ENCODE measurements around the gene NKX6-1.

NKX6-1 gene

GRCh38 chr4:84504821-84505220 is 5.7 kb upstream of the NKX6-1 start:
- H4K20me1 ChIP-seq (ENCODE audit: insufficient read depth, low read length), result no peaks in the 10 kb centered on the region
- no peaks in the 10 kb centered on the region for H3K9me3 ChIP-seq (replicated peaks; ENCODE audit: insufficient read depth, low read length)
- H3K4me2 ChIP-seq (ENCODE audit: low read depth, low read length), result no peak overlapping the region
- no peaks in the 10 kb centered on the region for H3K79me2 ChIP-seq (ENCODE audit: low read length)
- no peaks in the 10 kb centered on the region for H3K36me3 ChIP-seq (replicated peaks; ENCODE audit: insufficient read depth, low read length)
- no peaks in the 10 kb centered on the region for H3K9me2 ChIP-seq (replicated peaks; ENCODE audit: insufficient read depth, low read length)
- TF ChIP-seq, protein P1, sequence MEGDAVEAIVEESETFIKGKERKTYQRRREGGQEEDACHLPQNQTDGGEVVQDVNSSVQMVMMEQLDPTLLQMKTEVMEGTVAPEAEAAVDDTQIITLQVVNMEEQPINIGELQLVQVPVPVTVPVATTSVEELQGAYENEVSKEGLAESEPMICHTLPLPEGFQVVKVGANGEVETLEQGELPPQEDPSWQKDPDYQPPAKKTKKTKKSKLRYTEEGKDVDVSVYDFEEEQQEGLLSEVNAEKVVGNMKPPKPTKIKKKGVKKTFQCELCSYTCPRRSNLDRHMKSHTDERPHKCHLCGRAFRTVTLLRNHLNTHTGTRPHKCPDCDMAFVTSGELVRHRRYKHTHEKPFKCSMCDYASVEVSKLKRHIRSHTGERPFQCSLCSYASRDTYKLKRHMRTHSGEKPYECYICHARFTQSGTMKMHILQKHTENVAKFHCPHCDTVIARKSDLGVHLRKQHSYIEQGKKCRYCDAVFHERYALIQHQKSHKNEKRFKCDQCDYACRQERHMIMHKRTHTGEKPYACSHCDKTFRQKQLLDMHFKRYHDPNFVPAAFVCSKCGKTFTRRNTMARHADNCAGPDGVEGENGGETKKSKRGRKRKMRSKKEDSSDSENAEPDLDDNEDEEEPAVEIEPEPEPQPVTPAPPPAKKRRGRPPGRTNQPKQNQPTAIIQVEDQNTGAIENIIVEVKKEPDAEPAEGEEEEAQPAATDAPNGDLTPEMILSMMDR (IDR thresholded peaks at IDR 0.05; ENCODE audit: low read length), result no peak
- no peak overlapping the region for H3K4me3 ChIP-seq (ENCODE audit: low read length)
- H3K27me3 ChIP-seq (replicated peaks; ENCODE audit: insufficient read depth, low read length), result no peaks in the 10 kb centered on the region
- no peaks in the 10 kb centered on the region for H3K4me1 ChIP-seq (ENCODE audit: low read length)
- no peak overlapping the region for H3K9ac ChIP-seq (ENCODE audit: low read length)
- H2AFZ ChIP-seq (ENCODE audit: low read length), result no peak overlapping the region
- DNase-seq, result no peak
- H3K27ac ChIP-seq (ENCODE audit: low read length), result no peak overlapping the region
- no peaks in the 10 kb centered on the region for H3F3A ChIP-seq (ENCODE audit: insufficient read depth, low read length)

DNA sequence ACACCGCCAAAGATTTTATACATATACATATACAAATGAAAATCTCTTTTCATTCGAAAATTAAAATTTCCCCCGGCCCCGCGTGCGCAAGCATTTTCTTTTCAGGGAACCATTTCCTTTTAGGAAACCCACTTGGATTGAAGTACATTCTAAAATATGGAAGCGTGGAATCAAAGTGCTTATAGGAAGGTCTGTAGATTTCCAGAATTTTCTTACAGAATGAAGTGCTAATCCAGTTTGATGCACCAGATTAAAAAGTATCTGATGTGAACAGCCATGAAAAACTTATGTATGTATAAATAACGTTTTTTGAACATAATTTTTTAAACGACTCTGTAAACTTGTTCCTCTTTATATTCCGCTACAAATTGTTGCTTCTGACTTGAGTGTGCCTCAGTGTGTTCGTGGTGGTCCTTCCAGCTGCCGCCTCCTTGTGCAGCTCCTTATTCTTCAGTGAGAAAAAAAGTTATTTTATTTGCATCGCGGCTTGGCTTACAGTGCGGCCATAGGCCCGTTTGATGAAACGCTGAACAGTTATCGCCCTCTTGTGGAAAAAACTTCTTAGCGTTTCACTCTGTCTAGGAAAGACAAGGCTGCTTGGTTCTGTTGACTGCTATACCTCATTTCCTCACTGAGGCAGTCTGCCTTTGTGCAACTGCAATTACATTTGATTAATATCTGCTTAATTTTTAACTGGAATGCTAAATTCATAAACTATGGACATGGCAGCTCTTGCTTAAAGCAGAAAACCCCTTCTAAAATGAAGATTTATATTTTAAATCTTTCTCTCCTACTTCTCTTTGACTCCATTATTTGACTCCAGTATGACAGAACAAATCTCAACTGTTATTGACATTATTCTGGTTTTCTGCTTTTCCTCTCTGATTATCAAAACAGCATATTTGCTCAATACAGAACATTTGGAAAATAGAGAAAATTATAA is 4.7 kb upstream of the NKX6-1 start:
- Histone ChIP-seq H3K4me1 (ENCODE audit: low read length) (no peaks in the 10 kb centered on the region), H3K4me2 (ENCODE audit: low read depth, low read length) (no peak overlapping the region; the same call in 1 of the 2 replicates), H4K20me1 (ENCODE audit: insufficient read depth, low read length) (no peaks in the 10 kb centered on the region), H3K9me3 (replicated peaks; ENCODE audit: insufficient read depth, low read length) (no peaks in the 10 kb centered on the region), H3K4me3 (ENCODE audit: low read length) (no peak overlapping the region), H3K27ac (ENCODE audit: low read length) (no peak overlapping the region), H3K27me3 (replicated peaks; ENCODE audit: insufficient read depth, low read length) (no peaks in the 10 kb centered on the region), H3F3A (ENCODE audit: insufficient read depth, low read length) (no peaks in the 10 kb centered on the region), H3K36me3 (replicated peaks; ENCODE audit: insufficient read depth, low read length) (no peaks in the 10 kb centered on the region), H3K79me2 (ENCODE audit: low read length) (no peaks in the 10 kb centered on the region), H3K9me2 (replicated peaks; ENCODE audit: insufficient read depth, low read length) (no peaks in the 10 kb centered on the region), H3K9ac (ENCODE audit: low read length) (no peak overlapping the region), H2AFZ (ENCODE audit: low read length) (peak overlapping the region; percentile 56; the same call in 1 of the 2 replicates)
- TF ChIP-seq, protein P1 (IDR thresholded peaks at IDR 0.05; ENCODE audit: low read length), result peak; percentile 74
- TF ChIP-seq EZH2 (optimal IDR thresholded peaks at IDR 0.05; ENCODE audit: low read depth, low read length), result no peak
- TF ChIP-seq EZH2phosphoT487 (IDR thresholded peaks at IDR 0.05; ENCODE audit: low read length), result no peak
- peak; percentile 74 for DNase-seq

DNA sequence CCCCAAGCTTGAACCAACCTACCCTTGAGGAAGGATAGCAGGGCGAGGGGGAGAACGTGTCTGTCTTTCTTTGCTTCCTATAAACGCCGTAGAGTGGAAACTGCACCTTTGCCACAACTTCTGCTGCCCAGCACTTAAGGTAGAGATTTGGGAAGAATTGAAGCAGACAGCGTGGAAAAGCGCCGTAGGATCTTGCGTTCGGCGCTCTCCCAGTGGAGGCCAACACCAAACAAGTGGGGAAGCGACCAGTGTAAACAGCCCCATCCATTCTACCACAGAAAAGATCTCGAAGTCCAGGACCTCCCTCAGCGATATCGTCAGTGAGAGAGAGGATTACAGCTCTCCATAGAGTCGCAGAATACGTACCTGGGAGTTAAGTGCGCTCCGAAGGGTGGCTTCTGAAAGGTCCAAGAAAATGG is 3.9 kb upstream of the NKX6-1 start:
- Histone ChIP-seq H2AFZ (ENCODE audit: low read length) (no peak overlapping the region), H3F3A (ENCODE audit: insufficient read depth, low read length) (no peaks in the 10 kb centered on the region), H3K4me2 (ENCODE audit: low read depth, low read length) (no peak overlapping the region), H3K79me2 (ENCODE audit: low read length) (no peaks in the 10 kb centered on the region), H3K9me2 (replicated peaks; ENCODE audit: insufficient read depth, low read length) (no peaks in the 10 kb centered on the region), H3K4me3 (ENCODE audit: low read length) (no peak overlapping the region), H3K9me3 (replicated peaks; ENCODE audit: insufficient read depth, low read length) (no peaks in the 10 kb centered on the region), H3K27ac (ENCODE audit: low read length) (no peak overlapping the region), H3K27me3 (replicated peaks; ENCODE audit: insufficient read depth, low read length) (no peaks in the 10 kb centered on the region), H3K36me3 (replicated peaks; ENCODE audit: insufficient read depth, low read length) (no peaks in the 10 kb centered on the region), H3K4me1 (ENCODE audit: low read length) (no peaks in the 10 kb centered on the region), H4K20me1 (ENCODE audit: insufficient read depth, low read length) (no peaks in the 10 kb centered on the region), H3K9ac (ENCODE audit: low read length) (no peak overlapping the region)
- no peak for DNase-seq
- TF ChIP-seq, protein P1 (IDR thresholded peaks at IDR 0.05; ENCODE audit: low read length), result no peak
- TF ChIP-seq EZH2phosphoT487 (IDR thresholded peaks at IDR 0.05; ENCODE audit: low read length) (no peak), EZH2 (optimal IDR thresholded peaks at IDR 0.05; ENCODE audit: low read depth, low read length) (no peak)
